Mesothelial cell of epicardium (in vitro differentiated cells): ENCODE data around the gene SMAGP. TPM values are rescaled to one million over a fixed set of nuclear protein-coding genes. Genes with fewer than 3 reads are reported as not detected.
"Not testable (repeated sequence)": the region's sequence is repeated elsewhere in the genome, so short reads cannot be mapped to it uniquely, and the experiment has no call there.

Experiments used
- DNase-seq, 2 experiments: peaks; one replicate each; pipeline ENCODE4 v3.0.0; 2021; ENCODE audit warnings: low spot score in 2 of 2; ENCODE audit not compliant: unreplicated experiment in 2 of 2
- H3K27ac Mint-ChIP-seq: 2 replicates; pipeline ENCODE4 v1.8.0; 2021; ENCODE audit warnings: mixed read lengths
- H3K27me3 Mint-ChIP-seq: 2 replicates; pipeline ENCODE4 v1.8.0; 2021; ENCODE audit warnings: low read depth, mixed read lengths
- H3K36me3 Mint-ChIP-seq: 2 replicates; pipeline ENCODE4 v1.8.0; 2021; ENCODE audit warnings: mixed read lengths
- H3K4me1 Mint-ChIP-seq: 2 replicates; pipeline ENCODE4 v1.8.0; 2021; ENCODE audit warnings: mixed read lengths
- H3K4me3 Mint-ChIP-seq: 2 replicates; pipeline ENCODE4 v1.8.0; 2021; ENCODE audit warnings: mild to moderate bottlenecking, moderate library complexity, mixed read lengths
- H3K9me3 Mint-ChIP-seq: 2 replicates; pipeline ENCODE4 v1.8.0; 2021; ENCODE audit warnings: mixed read lengths
- total RNA-seq: library from RNA; stranded (reverse); gene quantifications from 3 replicates; pipeline ENCODE4 v1.2.1, GENCODE V29; 2021
- TF ChIP-seq, protein P1 (sequence below): fragments of 200-600 bp; sonication (generic); IDR thresholded peaks from one replicate; pipeline ENCODE4 v1.5.0; 2021; ENCODE audit warnings: antibody characterized with exemption; ENCODE audit not compliant: unreplicated experiment

Gene SMAGP
- total RNA-seq, 1 donor from 2014 or later = 21.5 TPM

DNA sequence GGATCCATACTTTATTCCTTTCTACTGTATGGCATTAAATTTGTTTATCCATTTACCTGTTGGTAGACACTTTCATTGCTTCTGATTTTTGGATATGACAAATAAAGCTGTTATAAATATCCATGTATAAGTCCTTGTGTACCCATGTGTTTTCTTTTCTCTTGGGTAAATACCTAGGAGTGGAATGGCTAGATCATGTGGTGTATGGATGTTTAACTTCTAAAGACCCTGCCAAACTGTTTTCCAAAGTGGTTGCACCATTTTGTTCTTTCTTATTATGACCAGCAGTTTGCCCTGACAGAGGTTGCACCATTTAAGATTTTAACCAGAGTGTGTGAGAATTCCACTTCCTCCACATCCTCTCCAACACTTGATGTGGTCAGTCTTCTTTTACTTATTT, 37.6 kb downstream of the SMAGP start:
- no peak overlapping the region for H3K27ac Mint-ChIP-seq
- H3K4me1 Mint-ChIP-seq = no peaks in the 10 kb centered on the region
- H3K4me3 Mint-ChIP-seq = no peak overlapping the region
- no peaks in the 10 kb centered on the region for H3K27me3 Mint-ChIP-seq
- no peaks in the 10 kb centered on the region for H3K9me3 Mint-ChIP-seq
- H3K36me3 Mint-ChIP-seq = no peaks in the 10 kb centered on the region
- no peak for DNase-seq
- TF ChIP-seq, protein P1, sequence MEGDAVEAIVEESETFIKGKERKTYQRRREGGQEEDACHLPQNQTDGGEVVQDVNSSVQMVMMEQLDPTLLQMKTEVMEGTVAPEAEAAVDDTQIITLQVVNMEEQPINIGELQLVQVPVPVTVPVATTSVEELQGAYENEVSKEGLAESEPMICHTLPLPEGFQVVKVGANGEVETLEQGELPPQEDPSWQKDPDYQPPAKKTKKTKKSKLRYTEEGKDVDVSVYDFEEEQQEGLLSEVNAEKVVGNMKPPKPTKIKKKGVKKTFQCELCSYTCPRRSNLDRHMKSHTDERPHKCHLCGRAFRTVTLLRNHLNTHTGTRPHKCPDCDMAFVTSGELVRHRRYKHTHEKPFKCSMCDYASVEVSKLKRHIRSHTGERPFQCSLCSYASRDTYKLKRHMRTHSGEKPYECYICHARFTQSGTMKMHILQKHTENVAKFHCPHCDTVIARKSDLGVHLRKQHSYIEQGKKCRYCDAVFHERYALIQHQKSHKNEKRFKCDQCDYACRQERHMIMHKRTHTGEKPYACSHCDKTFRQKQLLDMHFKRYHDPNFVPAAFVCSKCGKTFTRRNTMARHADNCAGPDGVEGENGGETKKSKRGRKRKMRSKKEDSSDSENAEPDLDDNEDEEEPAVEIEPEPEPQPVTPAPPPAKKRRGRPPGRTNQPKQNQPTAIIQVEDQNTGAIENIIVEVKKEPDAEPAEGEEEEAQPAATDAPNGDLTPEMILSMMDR = no peak

DNA sequence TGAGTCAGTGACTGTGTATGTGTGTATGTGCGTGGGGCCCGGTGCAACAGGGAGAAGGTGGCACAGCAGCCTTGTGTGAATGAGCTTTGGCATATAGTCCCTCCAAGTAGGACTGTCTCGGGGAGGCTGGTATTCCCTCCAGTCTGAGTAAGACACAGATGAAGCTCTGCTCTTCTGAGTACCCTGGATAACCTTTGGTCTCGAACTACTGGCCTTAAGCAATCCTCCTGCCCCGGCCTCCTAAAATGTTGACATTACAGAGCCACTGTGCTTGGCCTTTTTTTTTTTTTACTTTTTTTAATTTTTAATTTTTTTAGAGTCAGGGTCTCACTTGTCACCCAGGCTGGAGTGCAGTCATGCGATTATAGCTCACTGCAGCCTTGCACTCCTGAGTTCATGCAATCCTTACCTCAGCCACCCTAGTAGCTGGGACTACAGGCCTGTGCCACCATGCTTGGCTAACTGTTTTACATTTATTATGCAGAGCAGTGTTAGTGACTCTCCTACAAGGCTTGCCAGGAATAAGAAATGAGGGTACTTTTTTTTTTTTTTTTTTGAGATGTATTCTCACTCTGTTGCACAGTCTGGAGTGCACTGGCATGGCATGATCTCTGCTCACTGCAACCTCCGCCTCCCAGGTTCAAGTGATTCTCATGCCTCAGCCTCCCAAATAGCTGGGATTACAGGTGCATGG, 41.0 kb downstream of the SMAGP start:
- Mint-ChIP-seq H3K27ac (no peak overlapping the region), H3K27me3 (no peaks in the 10 kb centered on the region), H3K4me1 (no peaks in the 10 kb centered on the region), H3K36me3 (peaks cover 2% of the 10 kb centered on the region), H3K9me3 (no peaks in the 10 kb centered on the region), H3K4me3 (no peak overlapping the region)
- DNase-seq = no peak
- TF ChIP-seq, protein P1 = no peak

DNA sequence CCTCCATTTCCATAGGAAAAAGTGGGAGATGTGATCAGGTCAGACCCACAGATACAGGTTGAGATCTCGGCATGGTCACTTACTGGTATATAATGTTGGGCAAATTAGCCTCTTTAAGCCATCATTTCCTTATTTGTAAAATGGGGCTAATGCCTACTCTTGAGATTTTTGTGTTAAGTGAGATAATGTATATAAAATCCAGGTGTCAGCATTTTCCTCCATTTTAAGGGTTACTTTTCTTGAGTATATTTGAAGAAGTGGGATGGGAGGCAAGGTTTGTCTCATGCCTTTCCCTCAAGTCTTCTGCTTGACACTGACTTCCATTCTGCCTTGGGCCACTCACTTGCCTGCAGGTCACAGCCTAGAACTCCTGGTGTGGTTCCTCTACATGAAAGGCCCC, 42.3 kb downstream of the SMAGP start:
- H3K4me3 Mint-ChIP-seq = no peak overlapping the region
- H3K4me1 Mint-ChIP-seq = no peaks in the 10 kb centered on the region
- H3K9me3 Mint-ChIP-seq = no peaks in the 10 kb centered on the region
- H3K27me3 Mint-ChIP-seq = no peaks in the 10 kb centered on the region
- H3K27ac Mint-ChIP-seq = no peak overlapping the region
- peaks cover 2% of the 10 kb centered on the region for H3K36me3 Mint-ChIP-seq
- TF ChIP-seq, protein P1 = no peak
- no peak for DNase-seq

DNA sequence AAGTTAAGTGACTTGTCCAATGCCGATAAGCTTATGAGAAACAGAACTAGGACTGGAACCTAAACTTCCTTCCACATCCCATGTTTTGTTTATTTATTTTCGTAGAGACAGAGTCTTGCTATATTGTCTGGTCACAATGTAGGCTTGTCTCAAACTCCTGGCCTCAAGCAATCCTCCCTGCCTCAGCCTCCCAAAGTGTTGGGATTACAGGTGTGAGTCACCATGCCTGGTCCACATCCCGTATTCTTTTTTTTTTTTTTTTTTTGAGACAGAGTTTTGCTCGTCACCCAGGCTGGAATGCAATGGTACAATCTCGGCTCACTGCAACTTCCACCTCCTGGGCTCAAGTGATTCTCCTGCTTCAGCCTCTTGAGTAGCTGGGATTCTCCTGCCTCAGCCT, 43.1 kb downstream of the SMAGP start:
- H3K27me3 Mint-ChIP-seq, H3K9me3 Mint-ChIP-seq, H3K36me3 Mint-ChIP-seq, DNase-seq, H3K4me1 Mint-ChIP-seq, H3K27ac Mint-ChIP-seq, H3K4me3 Mint-ChIP-seq: not testable (repeated sequence)

DNA sequence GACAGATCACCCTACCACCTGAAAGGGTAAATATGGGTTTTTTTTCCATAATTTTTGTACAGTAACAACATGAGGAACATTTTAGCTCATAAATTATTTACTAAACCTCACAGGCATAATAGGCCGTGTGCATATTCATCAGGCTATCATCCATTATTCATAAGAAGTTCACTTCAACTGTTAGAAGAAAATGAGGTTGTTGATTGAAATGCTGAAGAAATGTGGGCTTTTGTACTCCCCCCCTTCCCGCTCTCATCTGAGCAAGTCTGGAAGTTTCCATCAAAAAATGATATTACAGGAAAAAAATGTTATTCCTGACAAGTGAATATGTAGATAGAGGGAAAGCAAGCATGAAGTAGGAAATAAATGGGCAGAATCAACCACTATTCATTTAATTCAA, 44.4 kb downstream of the SMAGP start:
- H3K9me3 Mint-ChIP-seq = no peaks in the 10 kb centered on the region
- DNase-seq = no peak
- TF ChIP-seq, protein P1 = no peak
- no peaks in the 10 kb centered on the region for H3K4me1 Mint-ChIP-seq
- no peaks in the 10 kb centered on the region for H3K27me3 Mint-ChIP-seq
- H3K36me3 Mint-ChIP-seq = peaks cover 2% of the 10 kb centered on the region
- no peak overlapping the region for H3K27ac Mint-ChIP-seq
- H3K4me3 Mint-ChIP-seq = no peak overlapping the region

DNA sequence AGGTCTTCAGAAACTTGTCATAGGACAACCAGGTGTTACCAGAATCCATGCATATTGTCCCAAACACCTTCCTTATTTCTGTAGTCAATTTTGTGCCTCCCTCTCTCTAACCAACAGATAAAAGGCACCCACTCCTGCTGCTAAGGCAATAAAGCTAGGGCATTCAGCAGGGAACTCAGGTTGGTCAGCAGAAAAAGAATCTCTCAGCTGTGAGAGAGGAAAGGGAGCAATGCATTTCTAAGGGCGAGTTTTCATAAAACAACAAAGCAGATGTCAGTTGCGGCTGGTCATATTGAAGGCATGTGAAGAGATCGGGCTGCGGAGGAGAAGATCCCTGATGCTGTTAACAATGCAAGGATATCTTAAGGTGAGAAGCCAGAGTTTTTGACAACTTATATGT, 45.0 kb downstream of the SMAGP start:
- Mint-ChIP-seq H3K36me3 (peaks cover 2% of the 10 kb centered on the region), H3K9me3 (no peaks in the 10 kb centered on the region), H3K27me3 (no peaks in the 10 kb centered on the region), H3K27ac (no peak overlapping the region), H3K4me1 (no peaks in the 10 kb centered on the region), H3K4me3 (no peak overlapping the region)
- DNase-seq = no peak
- TF ChIP-seq, protein P1 = no peak
